GM19452 (cell line): ENCODE results near the gene STK32B.
"Not testable (repeated sequence)": the region's sequence is repeated elsewhere in the genome, so short reads cannot be mapped to it uniquely, and the experiment has no call there.

Experiments
- ATAC-seq: cut with Tn5 transposase; IDR thresholded peaks from one replicate; pipeline ENCODE4 v1.9.1; 2021; ENCODE audit not compliant: unreplicated experiment

The STK32B gene

DNA sequence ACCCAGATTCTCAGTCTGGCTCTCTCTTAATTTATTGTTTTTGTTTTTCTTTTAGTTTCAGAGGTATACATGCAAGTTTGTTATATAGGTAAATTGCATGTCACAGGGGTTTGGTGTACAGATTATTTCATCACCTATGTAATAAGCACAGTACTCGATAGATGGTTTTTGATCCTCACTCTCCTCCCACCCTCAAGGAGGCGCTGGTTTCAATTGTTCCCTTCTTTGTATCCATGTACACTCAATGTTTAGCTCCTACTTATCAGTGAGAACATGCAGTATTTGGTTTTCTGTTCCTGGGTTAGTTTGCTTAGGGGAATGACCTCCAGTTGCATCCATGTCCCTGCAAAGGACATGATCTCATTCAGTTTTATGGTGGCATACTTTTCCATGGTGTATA is 198.4 kb downstream of the STK32B start:
- ATAC-seq = no peak

DNA sequence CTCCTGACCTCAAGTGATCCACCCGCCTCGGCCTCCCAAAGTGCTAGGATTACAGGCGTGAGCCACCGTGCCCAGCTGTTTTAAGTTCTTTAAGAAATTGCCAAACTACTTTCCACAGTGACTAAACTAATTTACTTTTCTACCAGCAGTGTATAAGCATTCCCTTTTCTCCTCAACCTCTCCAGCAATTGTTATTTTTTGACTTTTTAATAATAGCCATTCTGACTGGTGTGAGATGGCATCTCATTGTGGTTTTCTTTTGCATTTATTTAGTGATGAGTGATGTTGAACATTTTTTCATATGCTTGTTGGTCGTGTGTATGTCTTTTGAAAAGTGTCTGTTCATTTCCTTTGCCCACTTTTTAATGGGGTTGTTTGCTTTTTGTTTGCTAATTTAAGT is 199.3 kb downstream of the STK32B start:
- not testable (repeated sequence) for ATAC-seq

DNA sequence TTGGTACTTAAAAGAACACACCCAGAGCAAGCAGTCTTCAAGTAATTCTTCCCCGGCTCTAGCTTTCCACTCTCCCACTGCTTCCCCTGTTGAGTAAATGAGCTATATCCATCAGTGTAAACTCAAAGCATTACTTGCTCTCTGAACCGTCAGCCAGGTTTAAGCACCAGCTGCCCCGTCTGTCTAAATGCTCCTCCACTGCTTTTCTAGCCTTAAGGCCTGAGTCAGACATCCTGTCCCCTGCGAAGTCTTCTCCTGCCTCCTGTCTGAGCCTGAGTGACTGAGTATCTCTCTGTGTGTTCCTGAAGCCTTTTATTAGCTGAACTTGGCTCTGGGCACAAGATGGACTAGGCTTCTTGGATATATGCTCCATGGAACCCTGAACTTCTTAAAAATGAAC is 205.1 kb downstream of the STK32B start:
- ATAC-seq = no peak

DNA sequence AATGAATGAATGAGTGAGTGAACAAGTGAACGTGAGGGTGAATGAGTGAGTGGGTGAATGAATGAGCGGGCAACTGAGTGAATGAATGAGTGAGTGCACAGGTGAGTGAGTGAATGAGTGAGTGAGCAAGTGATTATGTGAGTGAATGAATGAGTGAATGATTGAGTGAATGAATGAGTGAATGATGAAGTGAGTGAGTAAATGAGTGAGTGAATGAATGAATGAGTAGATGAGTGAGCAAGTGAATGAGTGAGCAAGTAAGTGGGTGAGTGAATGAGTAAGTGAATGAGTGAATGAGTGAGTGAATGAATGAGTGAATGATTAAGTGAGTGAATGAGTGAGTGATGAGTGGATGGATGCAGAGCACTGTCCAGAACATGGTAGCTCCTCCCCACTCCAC is 205.8 kb downstream of the STK32B start:
- no peak for ATAC-seq

DNA sequence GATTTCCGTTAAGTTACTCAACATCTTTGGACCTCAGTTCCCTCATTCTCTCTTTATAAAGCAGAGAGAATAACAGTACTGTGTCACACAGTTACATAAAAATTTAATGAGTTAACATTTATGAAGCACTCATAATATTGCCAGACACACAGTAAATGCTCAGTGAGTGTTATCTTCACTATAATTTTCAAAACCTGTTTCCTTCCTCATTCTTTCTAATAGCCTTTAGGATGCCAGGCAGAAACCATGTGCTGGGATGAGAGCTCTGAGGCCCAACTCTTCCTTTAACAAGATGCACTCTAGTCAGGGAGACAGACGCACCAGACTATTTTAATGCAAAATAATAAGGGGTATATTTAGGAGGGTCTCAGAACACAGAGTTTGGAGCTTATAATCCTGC is 208.2 kb downstream of the STK32B start:
- ATAC-seq = no peak

DNA sequence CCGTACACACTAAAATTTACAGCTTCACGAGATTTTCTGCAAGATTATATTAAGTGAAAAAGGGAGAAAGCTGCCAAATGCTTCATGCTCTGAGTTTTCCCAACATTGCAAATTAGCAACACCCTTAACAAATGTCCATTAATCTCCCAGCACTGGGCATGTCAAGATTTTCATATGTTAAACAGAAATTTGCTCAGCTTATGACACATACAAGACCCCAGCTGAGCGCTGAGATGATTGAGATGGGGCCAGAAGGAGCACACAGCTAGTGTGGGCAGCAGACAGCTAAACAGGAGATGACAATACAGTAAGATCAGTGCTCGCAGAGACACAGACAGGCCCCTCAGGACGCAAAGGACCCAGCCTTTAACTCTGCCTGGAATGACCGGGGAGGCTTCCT is 208.8 kb downstream of the STK32B start:
- no peak for ATAC-seq

DNA sequence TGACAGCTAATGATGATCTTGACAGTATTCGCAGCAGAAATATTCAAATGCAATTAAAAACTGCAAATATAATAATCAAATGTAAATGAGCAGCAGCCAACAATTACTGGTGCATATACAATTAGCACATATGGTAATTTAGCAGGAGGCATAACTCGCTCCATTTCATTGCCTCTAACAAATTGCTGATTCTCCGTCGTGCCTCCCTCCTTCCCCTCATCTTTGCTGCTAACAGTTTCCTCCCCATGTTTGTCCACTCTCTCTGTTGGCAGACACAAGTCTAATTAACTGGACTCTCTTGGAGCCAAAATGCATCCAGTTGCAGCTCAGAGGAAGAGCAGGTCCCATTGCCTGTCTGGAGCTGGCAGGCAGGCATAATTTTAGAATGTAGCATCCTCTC is 210.6 kb downstream of the STK32B start:
- no peak for ATAC-seq

DNA sequence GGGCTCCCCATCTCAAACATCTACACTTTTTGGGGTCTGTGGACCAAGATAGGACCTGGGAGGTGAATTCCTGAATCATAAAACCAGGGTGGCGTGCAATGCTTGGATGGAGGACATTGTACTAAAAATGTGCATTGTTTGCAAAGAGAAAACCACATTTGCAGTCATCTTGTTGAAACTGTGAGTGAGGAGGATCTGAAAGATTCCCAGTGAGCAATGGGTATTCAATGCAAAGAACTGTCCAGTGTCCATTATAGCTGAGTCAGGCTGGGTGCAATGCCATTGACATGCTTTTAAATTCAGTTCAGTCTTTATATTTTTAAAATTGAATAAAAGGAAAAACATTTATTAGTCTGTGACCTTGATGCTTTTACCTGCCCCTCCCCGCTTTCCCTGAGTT is 215.7 kb downstream of the STK32B start:
- no peak for ATAC-seq

DNA sequence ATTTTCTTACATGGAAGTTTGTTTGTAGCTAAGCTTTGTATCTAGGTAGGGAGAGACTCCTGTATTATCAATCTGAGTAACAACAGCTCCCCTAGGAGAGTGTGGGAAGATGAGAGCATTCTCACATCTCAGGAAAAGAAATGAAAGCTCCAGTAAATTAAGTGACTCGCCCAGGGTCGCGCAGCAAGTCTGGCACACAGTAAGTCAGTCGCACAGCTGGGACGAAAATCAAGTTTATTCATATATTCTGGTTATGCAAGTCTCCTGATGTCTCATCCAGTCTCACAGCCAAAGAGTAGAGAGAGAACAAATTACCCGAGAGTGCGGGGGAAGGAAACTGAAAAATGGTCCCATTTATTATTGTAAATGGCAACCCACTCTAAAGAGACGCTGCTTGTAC is 216.1 kb downstream of the STK32B start:
- no peak for ATAC-seq

DNA sequence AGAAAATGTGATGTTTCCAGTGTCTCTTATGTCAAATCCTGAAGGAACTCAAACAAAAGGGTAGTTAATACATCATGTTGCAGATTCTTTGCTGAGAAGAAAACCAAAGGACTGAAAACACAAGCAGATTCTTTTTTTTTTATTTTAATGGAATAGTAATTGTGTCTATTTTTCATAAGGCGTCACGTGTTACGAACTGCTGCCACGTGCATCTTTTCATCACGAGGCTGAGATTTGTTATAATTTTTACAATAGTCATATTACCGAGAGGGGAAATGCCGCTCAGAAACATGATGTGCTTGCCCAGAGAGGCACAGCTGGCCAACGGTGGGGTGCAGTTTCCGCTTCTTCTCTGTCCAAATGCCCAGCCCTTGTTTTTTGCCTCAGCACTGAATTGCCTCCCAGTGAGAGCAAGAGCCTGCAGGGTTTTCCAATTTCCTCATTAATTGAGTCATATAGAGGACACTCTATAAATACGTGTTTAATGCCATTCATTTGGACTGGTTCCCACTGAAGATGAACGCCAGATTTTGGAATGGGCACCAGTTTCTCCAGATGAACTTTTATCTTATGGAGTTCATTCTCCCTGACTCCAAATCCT is 225.3 kb downstream of the STK32B start:
- no peak for ATAC-seq

DNA sequence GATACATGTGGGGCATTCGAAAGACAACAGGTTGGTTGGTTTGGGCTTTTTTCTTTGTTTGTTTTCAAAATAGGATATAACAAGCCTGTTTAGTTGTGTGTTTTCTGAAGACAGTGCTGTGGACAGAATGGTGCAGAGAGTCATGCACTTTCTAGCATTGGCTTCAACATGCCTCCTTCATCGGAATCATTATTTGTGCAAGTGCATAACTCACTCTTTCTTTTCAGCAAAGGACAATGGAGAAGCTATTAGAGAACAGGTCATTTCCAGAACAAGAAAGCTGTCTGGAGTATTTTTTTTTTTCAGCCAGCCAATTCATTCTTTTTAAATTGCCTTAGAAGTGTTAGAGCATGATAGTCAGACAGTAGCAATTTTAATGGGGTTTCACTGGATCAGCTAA is 225.8 kb downstream of the STK32B start:
- ATAC-seq = no peak

DNA sequence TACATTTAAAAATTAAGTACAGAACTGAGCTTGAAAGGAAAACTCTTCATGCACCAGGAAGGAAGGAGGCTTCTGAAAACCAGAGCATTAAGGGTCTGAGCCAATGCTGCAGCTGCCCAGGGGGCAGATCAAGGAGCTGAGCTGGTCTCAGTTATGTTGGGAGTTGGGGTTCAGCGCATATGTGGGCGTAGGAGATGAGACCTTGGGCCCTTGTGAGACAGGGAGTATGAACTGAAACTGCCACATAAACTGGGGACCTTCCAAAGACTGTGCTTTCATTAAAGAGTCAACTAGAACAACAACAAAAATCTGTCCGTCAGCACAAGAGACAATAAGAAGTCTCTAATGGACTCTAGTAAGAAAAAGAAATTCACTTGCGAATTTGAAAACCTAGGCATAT is 226.9 kb downstream of the STK32B start:
- ATAC-seq = no peak

DNA sequence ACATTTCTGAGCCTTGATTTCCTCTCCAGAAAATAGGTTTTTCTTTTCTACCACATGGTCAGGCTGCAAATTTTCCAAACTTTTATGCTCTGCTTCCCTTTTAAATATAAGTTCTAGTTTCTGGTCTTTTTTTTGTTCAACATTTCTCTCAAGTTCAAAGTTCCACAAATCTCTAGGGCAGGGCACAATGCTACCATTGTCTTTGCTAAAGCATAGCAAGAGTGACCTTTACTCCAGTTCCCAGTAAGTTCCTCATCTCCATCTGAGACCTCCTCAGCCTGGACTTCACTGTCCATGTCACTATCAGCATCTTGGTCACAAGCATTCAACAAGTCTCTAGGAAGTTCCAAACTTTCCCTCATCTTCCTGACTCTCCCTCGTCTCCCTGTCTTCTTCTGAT is 228.8 kb downstream of the STK32B start:
- not testable (repeated sequence) for ATAC-seq

DNA sequence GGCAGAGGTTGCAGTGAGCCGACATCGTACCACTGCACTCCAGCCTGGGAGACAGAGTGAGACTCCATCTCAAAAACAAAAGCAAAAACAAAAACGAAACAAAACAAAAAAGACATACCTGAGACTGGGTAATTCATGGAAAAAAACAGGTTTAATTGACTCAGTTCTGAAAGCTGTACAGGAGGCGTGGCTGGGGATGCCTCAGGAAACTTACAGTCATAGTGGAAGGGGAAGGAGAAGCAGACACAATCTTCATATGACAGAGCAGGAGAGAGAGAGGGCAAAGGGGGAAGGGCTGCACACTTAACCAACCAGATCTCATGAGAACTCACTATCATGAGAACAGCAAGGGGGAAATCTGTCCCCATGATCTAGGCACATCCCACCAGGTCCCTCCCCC is 229.5 kb downstream of the STK32B start:
- no peak for ATAC-seq

DNA sequence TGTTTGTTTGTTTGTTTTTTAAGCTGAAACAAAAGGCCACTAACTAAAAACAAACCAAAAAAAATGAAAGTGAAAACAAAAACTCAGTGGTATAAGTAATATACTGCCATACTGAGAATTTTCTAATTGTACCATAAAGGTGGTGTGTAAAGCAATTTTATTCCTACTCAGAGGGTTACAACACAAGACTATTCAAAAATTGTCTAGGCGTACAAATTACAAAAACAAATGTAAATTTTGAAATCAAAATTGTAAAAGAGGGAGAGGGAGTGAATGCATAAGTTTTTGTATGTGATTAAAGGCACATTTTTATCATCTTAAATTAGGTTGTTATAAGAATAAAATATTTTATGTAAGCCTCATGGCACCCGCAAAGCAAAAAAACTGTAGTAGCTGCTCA is 232.6 kb downstream of the STK32B start:
- no peak for ATAC-seq

DNA sequence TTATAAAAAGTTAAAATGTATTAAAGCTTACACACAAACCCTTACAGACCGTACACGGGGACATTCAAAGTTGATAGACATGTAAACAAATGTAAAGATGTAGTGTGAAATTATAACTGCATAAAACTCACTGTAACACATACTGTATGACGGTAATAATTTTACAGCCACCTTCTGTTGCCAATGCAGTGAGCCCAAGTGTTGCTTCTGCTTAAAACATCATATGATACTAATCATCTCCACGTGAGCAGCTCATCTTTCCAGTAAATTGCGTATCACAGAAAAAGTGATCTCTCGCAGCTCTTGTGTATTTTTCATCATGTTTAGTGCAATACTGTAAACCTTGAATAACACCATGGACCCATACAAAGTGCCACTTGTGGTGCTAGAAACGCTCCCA is 233.2 kb downstream of the STK32B start:
- no peak for ATAC-seq

DNA sequence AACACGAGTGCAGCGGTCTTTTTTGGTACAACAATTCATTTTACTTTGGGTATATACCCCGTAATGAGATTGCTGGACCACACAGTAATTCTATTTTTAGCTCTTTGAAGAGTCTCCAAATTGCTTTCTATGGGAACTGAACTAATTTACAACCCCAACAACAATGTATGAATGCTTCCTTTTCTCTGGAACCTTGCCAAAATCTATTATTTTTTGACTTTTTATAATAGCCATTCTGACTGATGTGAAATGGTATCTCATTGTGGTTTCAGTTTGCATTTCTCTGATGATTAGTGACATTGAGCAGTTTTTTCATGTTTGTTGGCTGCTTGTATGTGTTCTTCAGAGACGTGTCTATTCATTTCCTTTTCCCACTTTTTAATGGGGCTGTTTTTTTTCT is 240.8 kb downstream of the STK32B start:
- ATAC-seq = no peak

DNA sequence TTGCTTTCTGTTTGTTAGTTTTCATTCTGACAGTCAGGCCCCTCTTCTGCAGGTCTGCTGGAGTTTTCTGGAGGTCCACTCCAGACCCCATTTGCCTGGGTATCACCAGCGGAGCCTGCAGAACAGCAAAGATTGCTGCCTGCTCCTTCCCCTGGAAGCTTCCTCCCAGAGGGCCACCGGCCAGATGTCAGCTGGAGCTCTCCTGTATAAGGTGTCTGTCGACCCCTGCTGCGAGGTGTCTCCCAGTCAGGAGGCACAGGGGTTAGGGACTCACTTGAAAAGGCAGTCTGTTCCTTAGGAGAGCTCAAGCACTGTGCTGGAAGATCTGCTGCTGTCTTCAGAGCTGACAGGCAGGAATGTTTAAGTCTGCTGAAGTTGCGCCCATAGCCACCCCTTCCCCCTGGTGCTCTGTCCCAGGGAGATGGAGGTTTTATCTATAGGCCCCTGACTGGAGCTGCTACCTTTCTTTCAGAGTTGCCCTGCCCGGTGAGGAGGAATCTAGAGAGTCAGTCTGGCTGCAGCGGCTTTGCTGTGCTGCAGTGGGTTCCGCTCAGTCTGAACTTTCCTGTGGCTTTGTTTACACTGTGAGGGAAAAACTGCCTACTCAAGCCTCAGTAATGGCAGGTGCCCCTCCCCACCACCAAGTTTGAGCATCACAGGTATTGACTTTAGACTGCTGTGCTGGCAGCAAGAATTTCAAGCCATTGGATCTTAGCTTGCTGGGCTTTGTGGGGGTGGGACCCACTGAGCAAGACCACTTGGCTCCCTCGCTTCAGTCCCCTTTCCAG is 246.9 kb downstream of the STK32B start:
- not testable (repeated sequence) for ATAC-seq

DNA sequence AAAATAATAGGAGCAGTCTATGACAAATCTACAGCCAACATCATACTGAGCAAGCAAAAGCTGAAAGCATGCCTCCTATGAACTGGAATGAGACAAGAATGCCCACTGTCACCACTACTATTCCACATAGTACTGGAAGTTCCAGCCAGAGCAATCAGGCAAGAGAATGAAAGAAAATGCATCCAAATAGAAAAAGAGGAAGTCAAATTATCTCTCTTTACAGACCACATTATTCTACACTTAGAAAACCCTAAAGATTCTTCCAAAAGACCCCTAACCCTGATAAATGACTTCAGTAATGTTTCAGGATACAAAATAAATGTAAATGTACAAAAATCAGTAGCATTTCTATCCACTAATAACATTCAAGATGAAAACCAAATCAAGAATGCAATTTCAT is 249.0 kb downstream of the STK32B start:
- no peak for ATAC-seq

DNA sequence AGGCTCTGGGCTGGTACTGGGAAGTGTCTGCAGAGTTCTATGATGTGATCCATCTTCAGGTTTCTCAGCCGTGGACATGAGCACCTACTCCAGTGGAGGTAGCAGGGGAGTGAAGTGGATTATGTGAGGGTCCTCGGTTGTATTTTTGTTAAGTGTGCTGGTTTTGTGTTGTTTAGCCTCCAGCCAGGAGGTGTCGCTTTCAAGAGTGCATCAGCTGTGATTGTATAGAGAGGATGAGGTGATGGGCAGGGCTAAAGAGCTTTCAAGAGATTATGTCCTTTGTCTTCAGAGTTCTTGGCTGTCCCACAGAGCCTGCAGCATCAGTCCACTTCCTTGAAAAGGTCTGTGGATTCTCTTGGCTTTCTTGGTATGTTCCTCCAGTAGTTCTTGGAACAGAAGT is 256.6 kb downstream of the STK32B start:
- ATAC-seq = no peak

DNA sequence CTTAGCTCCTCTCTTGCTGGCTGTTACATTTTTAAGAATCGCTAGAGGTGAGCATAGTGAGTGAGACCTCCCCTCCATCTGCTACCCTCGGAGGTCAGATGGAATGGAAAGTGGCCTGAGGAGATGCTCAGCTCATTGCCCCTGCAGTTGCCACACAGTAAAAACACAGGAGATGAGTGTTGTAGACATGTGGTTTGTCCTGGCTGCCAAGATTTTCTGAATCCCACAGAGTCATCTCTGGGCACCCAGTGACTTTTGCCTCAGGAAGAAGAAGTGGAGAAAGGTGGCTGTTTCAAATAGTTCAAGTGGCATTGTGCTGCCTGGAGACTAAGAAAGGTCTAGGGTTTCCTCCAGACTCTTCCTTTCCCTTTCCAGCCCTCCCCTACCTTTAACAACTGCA is 271.0 kb downstream of the STK32B start:
- ATAC-seq = no peak

DNA sequence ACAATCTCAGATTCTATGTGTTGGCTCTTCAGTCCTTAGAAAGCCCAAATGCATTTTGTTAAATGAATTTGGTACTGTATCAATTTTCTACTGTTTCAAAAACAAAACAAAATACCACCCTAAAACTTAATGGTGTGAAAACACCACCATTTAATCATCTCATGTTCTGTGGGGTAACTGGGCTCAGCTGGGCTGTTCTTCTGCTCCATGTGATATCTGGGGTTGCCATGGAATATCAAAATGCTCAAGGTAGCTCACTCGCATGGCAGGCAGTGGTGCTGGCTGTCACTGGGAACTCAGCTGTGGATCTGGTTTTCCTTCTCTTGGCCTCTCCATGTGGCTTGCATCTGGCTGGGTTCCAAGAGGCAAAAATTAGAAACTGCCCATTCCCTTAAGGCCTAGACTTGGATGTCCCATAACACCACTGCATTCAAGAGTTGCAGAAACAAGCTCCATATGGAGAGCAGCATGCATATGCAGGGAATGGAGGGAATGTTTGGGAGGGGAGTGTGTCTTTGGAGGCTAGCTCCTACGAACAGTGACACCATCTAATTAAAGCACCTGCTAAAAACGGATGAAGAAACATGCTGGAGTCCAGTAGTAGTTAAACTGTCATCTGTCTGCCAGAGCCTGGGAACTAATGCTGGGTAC is 279.2 kb downstream of the STK32B start:
- no peak for ATAC-seq
